Non-pigmented ciliary epithelial cell (primary cell): ENCODE data around the gene LAD1.

Source experiments
- DNase-seq: peaks from one replicate; pipeline ENCODE4 v3.0.0-alpha.2; 2010; ENCODE audit warnings: low read depth

The LAD1 gene

GRCh38 chr1:201391651-201392511 lies 7.2 kb downstream of the LAD1 start:
- no peak for DNase-seq

- DNase-seq, result no peak
Measured at GRCh38 chr1:201391225-201391624, 7.9 kb downstream of the LAD1 start.

DNA sequence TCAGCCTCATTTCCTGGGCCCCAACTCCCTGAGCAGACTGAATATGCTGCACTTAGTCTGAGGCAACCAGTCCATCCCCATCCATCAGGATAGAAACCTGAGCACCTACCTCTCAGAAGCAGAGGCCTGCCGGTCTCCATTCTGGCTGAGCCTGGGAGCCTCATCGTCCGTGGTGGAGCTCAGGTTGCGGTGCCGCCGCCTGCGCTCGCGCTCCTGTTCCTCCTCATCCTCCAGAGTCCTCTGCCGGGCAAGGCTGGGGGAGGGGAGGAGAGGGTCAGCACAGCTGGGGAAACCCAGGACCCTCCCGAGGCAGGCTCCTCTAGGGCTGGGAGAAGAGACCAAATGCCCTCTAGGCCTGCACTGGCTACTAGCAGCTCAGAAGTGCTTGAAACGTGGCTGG lies 10.1 kb downstream of the LAD1 start:
- no peak for DNase-seq

DNA sequence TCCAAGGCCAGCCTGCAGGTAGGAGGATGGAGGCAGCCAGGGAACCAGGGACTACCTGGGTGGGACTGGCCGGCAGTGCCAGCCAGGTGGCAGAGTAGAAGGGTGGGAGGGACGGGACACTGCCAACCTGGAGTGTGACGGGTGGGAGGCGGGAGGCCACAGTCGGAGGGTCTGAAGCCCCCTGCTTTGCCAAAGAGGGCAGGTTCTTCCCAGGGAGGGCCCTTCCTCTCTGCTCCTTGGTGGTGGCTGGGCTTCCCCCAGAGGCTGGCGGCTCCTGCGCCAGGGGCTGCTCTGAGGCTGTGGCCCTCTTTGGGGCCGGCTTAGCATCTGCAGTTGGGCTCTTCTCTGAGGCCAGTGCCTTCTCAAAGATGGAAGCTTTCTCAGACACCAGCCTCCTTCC lies 12.9 kb downstream of the LAD1 start:
- no peak for DNase-seq

GRCh38 chr1:201385299-201385891 lies 13.7 kb downstream of the LAD1 start:
- no peak for DNase-seq

DNA sequence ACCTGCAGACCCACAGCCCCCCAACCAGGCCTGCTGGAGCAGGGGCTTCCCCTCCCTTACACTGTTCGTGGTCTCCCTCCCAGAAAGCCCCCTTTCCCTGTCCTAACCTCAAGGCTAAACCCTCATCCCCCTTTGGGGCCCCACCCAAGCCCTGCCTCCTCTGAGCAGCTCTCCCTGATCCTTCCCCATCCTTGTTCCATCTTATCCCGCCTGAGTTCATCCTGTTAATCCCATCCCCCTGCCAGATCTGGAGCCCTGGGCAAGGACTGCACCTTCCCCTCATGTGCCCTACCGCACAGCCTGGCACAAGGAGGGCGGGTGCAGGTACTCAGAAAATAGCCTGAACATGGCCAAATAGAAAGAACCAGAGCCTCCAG lies 14.7 kb downstream of the LAD1 start:
- no peak for DNase-seq

- DNase-seq, result peak; percentile 82
Measured at GRCh38 chr1:201383647-201384405, 15.3 kb downstream of the LAD1 start.

DNA sequence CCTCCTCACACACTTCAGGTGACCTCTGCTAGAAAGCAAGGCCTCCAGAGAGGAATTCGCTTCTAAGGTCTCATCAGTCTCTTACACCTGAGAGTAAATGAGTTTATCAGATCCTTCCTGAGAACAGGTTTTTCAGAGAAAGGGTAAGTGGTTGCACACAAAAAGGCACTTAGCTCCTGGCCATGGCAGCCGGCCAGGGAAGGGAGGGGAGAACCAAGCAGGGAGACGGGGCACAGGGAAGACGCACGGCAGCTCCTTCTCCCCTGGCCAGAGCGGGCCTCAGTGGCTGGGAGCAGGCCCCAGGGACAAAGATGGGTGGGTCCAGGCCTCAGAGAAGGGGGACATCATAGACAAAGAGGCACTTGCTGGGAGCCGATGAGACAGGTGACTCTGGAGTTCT lies 18.0 kb downstream of the LAD1 start:
- no peak for DNase-seq

DNA sequence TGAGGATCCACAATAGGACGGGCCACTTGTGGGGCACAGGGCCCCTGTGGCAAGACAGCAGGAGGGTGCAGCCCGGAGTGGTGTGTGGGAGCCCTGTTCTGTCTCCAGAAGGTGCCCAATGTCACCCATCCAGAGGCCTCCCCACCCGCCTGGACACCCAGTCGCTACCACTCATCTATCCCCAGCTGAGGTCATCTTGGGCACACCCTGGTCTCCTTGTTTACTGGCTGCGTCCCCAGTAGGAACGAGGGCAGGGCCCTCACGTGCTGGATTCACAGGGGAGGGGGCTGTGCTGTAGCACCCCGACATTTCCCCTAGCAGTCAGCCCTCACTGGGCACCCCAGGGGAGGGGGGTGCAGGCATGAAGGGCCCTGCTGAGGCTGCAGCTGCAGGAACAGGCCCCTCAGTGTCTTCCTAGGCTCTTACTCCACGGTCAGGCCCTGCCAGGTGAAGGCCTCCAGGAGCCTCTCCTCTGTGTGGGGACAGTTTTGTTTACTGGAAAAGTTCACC lies 19.3 kb downstream of the LAD1 start:
- no peak for DNase-seq

GRCh38 chr1:201378804-201379203 lies 20.3 kb downstream of the LAD1 start:
- DNase-seq, result no peak

DNA sequence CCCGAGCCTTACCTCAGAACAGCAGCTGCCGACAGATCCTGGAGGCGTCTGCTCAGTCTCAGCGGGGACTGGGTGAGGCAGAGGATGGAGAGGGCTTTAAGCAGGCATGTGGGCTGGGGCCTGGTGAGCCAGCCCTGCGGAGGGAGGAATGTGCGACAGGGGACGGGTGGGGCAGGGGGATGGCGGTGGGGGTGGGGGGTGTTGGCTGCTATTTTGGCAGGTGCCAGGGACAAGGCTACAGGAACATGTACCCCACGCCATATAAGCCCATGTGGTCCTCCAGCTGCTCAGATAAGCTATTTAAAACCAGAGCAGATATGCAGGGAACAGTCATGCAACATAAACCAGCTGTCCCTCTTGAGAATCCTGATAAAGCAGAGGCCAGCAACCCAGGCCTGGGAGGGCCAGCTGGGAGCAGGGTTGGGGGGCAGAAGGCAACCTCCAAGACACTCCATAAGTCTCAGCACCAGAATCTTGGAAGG lies 21.5 kb downstream of the LAD1 start, which contains the start of gene TNNT2:
TNNT2 (minus strand) TSS at position 70 of the 482 bp plus-strand sequence. CDS start 4,426 bp downstream, outside the sequence.
- DNase-seq, result no peak

DNA sequence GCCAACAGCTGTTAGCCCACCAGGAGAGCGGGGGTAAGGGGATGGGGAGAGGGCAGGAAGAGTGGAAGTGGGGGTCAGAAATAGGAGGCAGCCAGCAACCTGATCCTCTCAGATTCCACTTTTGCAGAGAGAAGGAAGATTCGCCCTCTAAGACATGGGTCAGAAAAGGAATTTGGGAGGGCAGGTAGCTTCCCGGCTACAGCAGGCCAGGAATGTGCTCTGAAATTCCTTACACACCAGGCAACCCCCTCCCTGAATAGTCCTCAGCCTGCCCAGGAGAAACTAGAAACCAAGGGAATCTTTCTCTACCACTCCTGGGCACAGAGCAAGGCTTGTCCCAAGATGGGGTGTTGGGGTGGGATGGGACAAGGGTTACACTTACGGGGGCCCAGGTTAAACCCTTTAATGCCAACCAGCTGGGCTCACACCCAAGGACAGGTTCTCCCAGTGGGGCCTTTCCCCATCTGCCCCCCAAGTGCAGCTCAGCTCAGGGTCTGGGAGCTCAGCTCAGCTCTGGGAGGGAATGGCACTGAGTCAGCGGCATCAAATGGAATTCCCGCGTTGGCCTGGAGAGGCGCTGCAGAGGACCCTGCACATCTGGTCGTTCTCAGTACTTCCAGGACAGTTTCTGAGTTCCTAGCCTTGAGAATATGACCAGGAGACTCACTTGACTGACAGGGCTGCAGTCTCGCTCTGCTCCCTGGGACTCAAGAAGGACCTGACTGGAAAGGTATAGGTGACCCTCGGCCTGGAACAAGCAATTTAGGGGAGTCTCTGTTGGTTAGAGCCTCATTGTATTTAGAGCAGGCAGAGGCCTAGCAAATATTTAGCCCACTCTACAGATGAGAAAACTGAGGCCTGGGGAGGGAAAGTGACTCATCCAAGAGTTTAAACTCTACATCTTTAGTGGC lies 22.4 kb downstream of the LAD1 start:
- DNase-seq, result no peak

DNA sequence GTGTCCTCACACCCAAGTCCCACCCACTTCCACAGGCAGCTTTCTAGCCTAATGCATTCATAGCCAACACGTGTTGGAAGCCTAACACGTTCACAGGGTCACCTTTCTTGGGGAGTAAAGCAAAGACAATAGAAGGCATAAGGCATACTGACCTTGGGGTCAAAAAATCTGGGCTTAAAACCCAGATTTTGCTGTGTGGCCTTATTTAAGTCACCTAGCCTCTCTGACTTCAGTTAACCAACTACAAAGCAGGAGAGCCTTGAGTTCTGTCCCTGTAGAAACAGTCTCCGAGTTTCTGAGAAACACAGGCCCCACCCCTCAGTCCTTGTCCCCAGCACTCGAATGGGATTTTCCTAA lies 23.0 kb downstream of the LAD1 start:
- no peak for DNase-seq

DNA sequence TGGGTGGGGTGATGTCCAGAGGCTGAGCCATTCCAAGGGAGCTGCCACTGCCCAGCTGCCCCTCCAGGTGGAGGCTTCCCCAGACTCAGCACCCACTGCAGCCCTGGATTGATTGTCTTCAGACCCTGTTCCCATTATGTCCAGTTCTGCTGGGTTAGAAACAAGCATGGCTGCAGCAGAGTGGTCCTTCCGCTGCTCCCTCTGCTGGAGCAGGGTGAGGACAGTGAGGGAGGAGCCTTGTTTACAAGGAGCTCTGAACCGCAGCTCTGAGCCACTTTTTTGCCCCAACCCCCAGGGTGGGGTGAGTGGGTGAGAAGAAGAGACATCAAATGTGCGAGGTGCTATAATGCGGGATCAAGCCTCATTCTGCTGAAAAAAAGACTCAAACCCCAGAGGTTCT lies 24.0 kb downstream of the LAD1 start:
- no peak for DNase-seq

- DNase-seq, result no peak
Measured at GRCh38 chr1:201374364-201374763, 24.8 kb downstream of the LAD1 start.

GRCh38 chr1:201371792-201372191 lies 27.3 kb downstream of the LAD1 start:
- no peak for DNase-seq

DNA sequence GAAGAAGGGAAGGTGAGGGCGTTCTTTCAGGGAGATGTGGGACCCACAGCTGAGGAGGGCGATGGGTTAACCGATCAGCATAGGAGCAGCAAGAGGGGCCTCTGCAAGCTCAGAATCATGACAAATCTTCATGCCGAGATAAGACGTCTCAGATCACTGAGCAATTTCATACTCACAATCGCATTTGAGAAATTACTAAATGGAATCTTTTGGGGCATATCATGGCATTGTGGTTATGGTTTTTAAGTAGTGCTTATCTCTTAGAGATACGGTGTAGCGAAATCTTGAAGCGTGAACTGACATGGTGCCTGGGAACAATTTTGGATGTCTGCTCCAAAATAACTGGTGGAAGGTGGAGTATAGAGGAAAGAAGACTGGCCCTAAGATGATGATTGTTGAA lies 27.8 kb downstream of the LAD1 start:
- DNase-seq, result no peak

DNA sequence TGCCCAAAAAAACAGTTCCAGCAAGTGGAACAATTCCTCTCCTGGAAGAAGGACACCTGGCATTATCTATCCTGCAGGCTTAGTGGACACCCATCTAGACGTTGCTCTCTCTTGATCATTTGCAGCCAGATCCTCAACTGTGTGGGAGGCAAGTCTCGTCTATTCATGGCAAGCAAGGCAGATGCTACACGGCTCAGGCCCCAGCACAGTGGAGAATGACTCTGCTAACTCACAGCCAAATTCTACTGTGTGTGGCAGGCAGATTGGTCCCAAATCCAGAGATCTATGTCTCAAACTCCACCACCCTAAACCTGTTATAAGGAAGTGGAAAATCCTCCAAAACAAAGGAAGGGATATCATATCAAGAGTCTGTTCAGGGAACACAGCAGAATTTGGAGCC lies 28.6 kb downstream of the LAD1 start:
- no peak for DNase-seq

DNA sequence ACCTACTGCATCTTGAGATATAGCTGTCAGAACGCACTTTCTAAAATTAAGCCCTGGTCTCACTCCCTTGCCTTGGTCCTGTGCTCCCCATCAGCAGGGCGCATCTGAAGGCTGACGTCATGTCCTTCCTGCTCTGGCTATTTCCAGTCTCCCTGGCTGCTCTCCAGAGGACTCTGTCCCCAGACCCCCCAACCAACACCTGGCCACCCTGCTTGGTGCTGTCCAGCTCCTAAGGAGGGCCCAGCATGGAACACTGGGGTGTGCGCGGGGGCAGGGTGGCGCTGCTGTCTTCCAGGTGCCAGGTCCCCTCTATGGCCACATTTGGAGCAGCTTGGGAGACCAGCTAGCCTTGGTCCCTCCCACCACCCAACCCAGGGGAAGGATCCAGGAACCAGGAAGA lies 29.9 kb downstream of the LAD1 start:
- no peak for DNase-seq

DNA sequence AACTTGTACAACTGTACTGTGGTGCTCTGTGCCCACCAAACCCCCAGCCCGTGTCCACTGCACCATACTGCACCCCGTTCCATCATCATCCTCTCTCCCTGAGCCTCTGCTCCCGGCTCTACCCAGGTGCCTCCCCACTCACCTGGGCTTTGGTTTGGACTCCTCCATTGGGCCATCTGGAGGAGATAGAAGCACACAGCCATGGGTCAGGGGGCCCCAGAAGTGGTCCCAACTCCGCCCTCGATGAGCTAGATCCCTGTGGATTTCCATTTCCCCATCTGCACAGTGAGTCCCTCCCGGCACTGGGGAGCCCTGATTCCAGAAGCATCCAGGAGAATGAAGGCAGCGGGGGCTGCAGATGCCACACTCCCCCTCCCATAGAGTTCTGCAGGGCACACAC lies 32.4 kb downstream of the LAD1 start:
- no peak for DNase-seq

- no peak for DNase-seq
Measured at GRCh38 chr1:201365251-201365650, 33.9 kb downstream of the LAD1 start.

GRCh38 chr1:201364808-201365105 lies 34.4 kb downstream of the LAD1 start:
- DNase-seq, result no peak
